Caco-2 (cell line): ENCODE data around the gene ITPRIP. TPM values are rescaled to one million over a fixed set of nuclear protein-coding genes. Genes with fewer than 3 reads are reported as not detected.

Experiments used
- BruUV-seq: library from RNA; stranded (reverse); fragments of 400-500 nt; replicated peaks from 2 replicates; lab custom pipeline; 2021; lab: Mats Ljungman, UMichigan
- CTCF ChIA-PET: fragments of 300-600 bp; sonication (Branson Sonifier 250); formaldehyde crosslinking; loops from one replicate; lab custom pipeline; 2022; ENCODE audit warnings: antibody characterized with exemption; lab: Charles Lee
- POLR2A ChIA-PET: fragments of 300-600 bp; sonication (Branson Sonifier 250); formaldehyde crosslinking; loops from one replicate; lab custom pipeline; 2022; ENCODE audit warnings: antibody characterized with exemption; lab: Charles Lee
- DNase-seq, 2 experiments: peaks; one replicate each; pipeline versions ENCODE4 v3.0.0 to v3.0.0-alpha.2; 2020 to 2022
- H3K27me3 ChIP-seq: replicated peaks from 2 replicates; pipeline ENCODE4 v1.6.0; 2011; ENCODE audit warnings: low read length; ENCODE audit not compliant: control insufficient read depth, insufficient read depth
- H3K36me3 ChIP-seq: 2 replicates; pipeline ENCODE4 v1.5.1; 2011; ENCODE audit warnings: low read length; ENCODE audit not compliant: control insufficient read depth, insufficient read depth
- H3K4me1 ChIP-seq: fragments of 250-450 bp; sonication (Bioruptor Pico); 2 replicates; pipeline ENCODE4 v1.5.1; 2020; ENCODE audit warnings: mild to moderate bottlenecking
- H3K4me3 ChIP-seq: 2 replicates; pipeline ENCODE4 v1.5.1; 2011; ENCODE audit warnings: low read depth, mild to moderate bottlenecking, control low read depth, low read length
- H3K9me3 ChIP-seq: fragments of 250-450 bp; sonication (Bioruptor Pico); 2 replicates; pipeline ENCODE4 v1.5.1; 2020; ENCODE audit warnings: mild to moderate bottlenecking, moderate library complexity
- H3K27ac Mint-ChIP-seq: one replicate; pipeline ENCODE4 v1.8.0; 2022; ENCODE audit warnings: mixed read lengths; ENCODE audit not compliant: unreplicated experiment
- H3K27me3 Mint-ChIP-seq: one replicate; pipeline ENCODE4 v1.8.0; 2022; ENCODE audit warnings: mixed read lengths; ENCODE audit not compliant: insufficient read depth, unreplicated experiment
- H3K36me3 Mint-ChIP-seq: one replicate; pipeline ENCODE4 v1.8.0; 2022; ENCODE audit warnings: mild to moderate bottlenecking, mixed read lengths; ENCODE audit not compliant: insufficient read depth, unreplicated experiment
- H3K4me1 Mint-ChIP-seq: one replicate; pipeline ENCODE4 v1.8.0; 2022; ENCODE audit warnings: low read depth, mixed read lengths; ENCODE audit not compliant: unreplicated experiment
- H3K4me3 Mint-ChIP-seq: one replicate; pipeline ENCODE4 v1.8.0; 2022; ENCODE audit warnings: mild to moderate bottlenecking, moderate library complexity, mixed read lengths; ENCODE audit not compliant: unreplicated experiment
- H3K9me3 Mint-ChIP-seq: one replicate; pipeline ENCODE4 v1.8.0; 2022; ENCODE audit warnings: mixed read lengths; ENCODE audit not compliant: unreplicated experiment
- intact Hi-C: fragments of 100-400 bp; cut with micrococcal nuclease; formaldehyde crosslinking; loops from one replicate; pipeline ENCODE4 v1.10.0; 2022; ENCODE audit not compliant: unreplicated experiment
- total RNA-seq: library from RNA; stranded (reverse); gene quantifications from 2 replicates; pipeline ENCODE4 v1.2.3, GENCODE V29; 2022
- TF ChIP-seq, protein P1 (sequence below), 2 experiments: fragments of 200-600 bp in 1 of 2; IDR thresholded peaks; 1 replicate in 1 of 2; 2 replicates in 1 of 2; pipeline versions ENCODE4 v1.5.1 to v1.8.0; 2011 to 2022; ENCODE audit warnings: antibody characterized with exemption in 1 of 2, control low read depth in 1 of 2, inconsistent platforms in 1 of 2, low read depth in 1 of 2, low read length in 1 of 2, mild to moderate bottlenecking in 1 of 2, moderate library complexity in 1 of 2; ENCODE audit not compliant: insufficient read depth in 1 of 2, severe bottlenecking in 1 of 2, unreplicated experiment in 1 of 2

Gene ITPRIP
- total RNA-seq, 1 experiment from 2014 or later: 3.1 TPM

DNA sequence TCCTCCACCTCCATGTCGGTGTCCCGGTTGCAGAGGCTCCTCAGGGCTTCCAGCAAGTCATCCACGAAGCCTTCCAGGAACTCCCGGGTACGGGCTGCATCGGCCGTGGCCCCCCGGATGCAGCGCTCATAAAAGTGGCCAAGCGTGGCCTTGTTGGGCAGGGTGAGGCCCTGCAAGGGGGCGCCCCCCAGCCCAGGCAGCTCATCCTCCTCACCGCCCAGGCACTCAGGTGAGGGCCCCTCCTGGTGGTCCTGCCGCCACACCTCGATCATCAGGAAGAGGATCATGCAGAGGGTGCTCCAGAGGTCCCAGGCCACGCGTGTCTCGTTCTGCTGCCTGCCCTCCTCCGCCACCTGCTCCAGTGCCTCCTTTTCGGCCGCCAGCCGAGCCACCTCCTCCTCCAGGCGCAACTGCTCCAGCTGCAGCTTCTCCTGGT lies 22.8 kb downstream of the ITPRIP start:
- H3K27me3 Mint-ChIP-seq: no peaks in the 10 kb centered on the region
- H3K4me1 ChIP-seq: no peaks in the 10 kb centered on the region
- H3K9me3 ChIP-seq: no peaks in the 10 kb centered on the region
- H3K4me1 Mint-ChIP-seq: no peaks in the 10 kb centered on the region
- H3K27ac Mint-ChIP-seq: no peak overlapping the region
- H3K9me3 Mint-ChIP-seq: no peaks in the 10 kb centered on the region
- TF ChIP-seq, protein P1, sequence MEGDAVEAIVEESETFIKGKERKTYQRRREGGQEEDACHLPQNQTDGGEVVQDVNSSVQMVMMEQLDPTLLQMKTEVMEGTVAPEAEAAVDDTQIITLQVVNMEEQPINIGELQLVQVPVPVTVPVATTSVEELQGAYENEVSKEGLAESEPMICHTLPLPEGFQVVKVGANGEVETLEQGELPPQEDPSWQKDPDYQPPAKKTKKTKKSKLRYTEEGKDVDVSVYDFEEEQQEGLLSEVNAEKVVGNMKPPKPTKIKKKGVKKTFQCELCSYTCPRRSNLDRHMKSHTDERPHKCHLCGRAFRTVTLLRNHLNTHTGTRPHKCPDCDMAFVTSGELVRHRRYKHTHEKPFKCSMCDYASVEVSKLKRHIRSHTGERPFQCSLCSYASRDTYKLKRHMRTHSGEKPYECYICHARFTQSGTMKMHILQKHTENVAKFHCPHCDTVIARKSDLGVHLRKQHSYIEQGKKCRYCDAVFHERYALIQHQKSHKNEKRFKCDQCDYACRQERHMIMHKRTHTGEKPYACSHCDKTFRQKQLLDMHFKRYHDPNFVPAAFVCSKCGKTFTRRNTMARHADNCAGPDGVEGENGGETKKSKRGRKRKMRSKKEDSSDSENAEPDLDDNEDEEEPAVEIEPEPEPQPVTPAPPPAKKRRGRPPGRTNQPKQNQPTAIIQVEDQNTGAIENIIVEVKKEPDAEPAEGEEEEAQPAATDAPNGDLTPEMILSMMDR (IDR thresholded peaks at IDR 0.05; ENCODE audit: insufficient read depth in 1 of 2, low read depth in 1 of 2, low read length in 1 of 2, severe bottlenecking in 1 of 2, unreplicated experiment in 1 of 2): no peak
- no peak overlapping the region for H3K4me3 Mint-ChIP-seq
- no peaks in the 10 kb centered on the region for H3K36me3 Mint-ChIP-seq
- H3K36me3 ChIP-seq: no peaks in the 10 kb centered on the region
- POLR2A ChIA-PET: no interaction called here
- H3K27me3 ChIP-seq: no peaks in the 10 kb centered on the region
- no peak for DNase-seq
- CTCF ChIA-PET: interaction anchor here (0.5 to 1.7 kb wide), 2 partner anchors 10 to 27 kb away, joined by 3 to 6 read pairs; no protein-coding TSS in a partner anchor
- BruUV-seq: no TSS peak
- H3K4me3 ChIP-seq: no peak overlapping the region
- intact Hi-C loops: no loop called here

- Mint-ChIP-seq H3K27ac (no peak overlapping the region), H3K27me3 (no peaks in the 10 kb centered on the region), H3K36me3 (no peaks in the 10 kb centered on the region), H3K4me3 (no peak overlapping the region), H3K4me1 (no peaks in the 10 kb centered on the region), H3K9me3 (no peaks in the 10 kb centered on the region)
- no peaks in the 10 kb centered on the region for H3K4me1 ChIP-seq
- intact Hi-C loops: no loop called here
- POLR2A ChIA-PET: no interaction called here
- CTCF ChIA-PET: interaction anchor here (1.0 to 1.7 kb wide), 2 partner anchors 10 to 39 kb away, joined by 3 to 6 read pairs; partner anchors contain the start of gene CFAP58
- no peaks in the 10 kb centered on the region for H3K9me3 ChIP-seq
- no peak overlapping the region for H3K4me3 ChIP-seq
- BruUV-seq: no TSS peak
- no peaks in the 10 kb centered on the region for H3K27me3 ChIP-seq
- H3K36me3 ChIP-seq: no peaks in the 10 kb centered on the region
- TF ChIP-seq, protein P1 (IDR thresholded peaks at IDR 0.05; ENCODE audit: insufficient read depth in 1 of 2, low read depth in 1 of 2, low read length in 1 of 2, severe bottlenecking in 1 of 2, unreplicated experiment in 1 of 2): no peak
- DNase-seq: no peak
Measured at GRCh38 chr10:104314591-104315485, 23.4 kb downstream of the ITPRIP start.

- H3K9me3 ChIP-seq: no peaks in the 10 kb centered on the region
- intact Hi-C loops: no loop called here
- POLR2A ChIA-PET: no interaction called here
Measured at GRCh38 chr10:104311184-104311720, 27.0 kb downstream of the ITPRIP start.

More at GRCh38 chr10:104311184-104311720, 27.0 kb downstream of the ITPRIP start:
- BruUV-seq: no TSS peak
- Histone ChIP-seq H3K4me1 (no peaks in the 10 kb centered on the region), H3K4me3 (no peak overlapping the region), H3K27me3 (no peaks in the 10 kb centered on the region), H3K36me3 (no peaks in the 10 kb centered on the region)
- Mint-ChIP-seq H3K4me3 (no peak overlapping the region), H3K4me1 (no peaks in the 10 kb centered on the region), H3K27me3 (no peaks in the 10 kb centered on the region), H3K36me3 (no peaks in the 10 kb centered on the region), H3K9me3 (no peaks in the 10 kb centered on the region), H3K27ac (no peak overlapping the region)
- CTCF ChIA-PET: no interaction called here
- DNase-seq: no peak
- TF ChIP-seq, protein P1 (IDR thresholded peaks at IDR 0.05; ENCODE audit: insufficient read depth in 1 of 2, low read depth in 1 of 2, low read length in 1 of 2, severe bottlenecking in 1 of 2, unreplicated experiment in 1 of 2): no peak
